NCI-H524 (cell line): ENCODE results near the gene BCL7A.
"Not testable (repeated sequence)": the region's sequence is repeated elsewhere in the genome, so short reads cannot be mapped to it uniquely, and the experiment has no call there.

ENCODE experiments used
- DNase-seq, 2 experiments: peaks; one replicate each; lab custom pipeline; 2025; lab: John Stamatoyannopoulos, UW

The BCL7A gene

GRCh38 chr12:122021822-122022392 lies at the start of gene BCL7A:
Gene BCL7A, plus strand, starts transcription at chr12:122021884. Its CDS starts 208 bp downstream, at chr12:122022092.
- DNase-seq, result peak; percentile 15 to 60

GRCh38 chr12:121974026-121974985 lies 47.4 kb upstream of the BCL7A start:
- DNase-seq, result peak in 1 of 2 experiments; percentile 34

DNA sequence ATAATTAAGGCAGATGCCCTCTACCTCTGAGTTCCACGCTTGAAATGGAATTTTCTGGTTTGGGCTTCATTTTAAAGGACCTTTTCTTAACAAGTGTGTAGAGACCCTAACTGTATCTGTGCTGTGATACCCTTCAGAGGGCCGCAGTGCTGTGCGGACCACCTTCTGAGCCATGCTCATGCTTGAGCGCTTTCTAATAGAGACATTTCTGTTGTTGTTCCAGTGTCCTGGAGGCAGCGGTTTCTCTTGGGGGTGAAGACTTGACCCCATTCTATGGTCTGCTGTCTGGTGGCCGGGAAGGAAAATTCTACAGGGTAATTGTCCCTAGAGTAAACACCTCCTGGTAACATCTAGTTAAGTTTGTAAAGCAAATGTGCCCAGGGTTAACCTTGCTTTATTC lies 46.7 kb upstream of the BCL7A start:
- no peak for DNase-seq

DNA sequence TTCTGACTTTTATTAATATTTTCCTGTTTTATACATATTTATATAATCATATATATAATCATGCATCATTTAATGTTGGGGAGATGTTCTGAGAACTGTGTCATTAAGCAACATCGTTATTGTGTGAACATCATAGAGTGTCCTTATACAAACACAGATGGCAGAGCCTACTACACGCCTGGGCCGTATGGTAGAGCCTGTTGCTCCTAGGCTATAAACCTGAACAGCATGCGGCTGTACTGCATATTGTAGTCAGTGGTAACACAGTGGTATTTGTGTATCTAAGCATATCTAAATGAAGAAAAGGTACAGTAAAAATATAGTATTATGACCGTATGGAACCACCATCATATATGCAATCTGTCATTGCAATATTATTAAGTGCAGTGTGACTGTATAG lies 44.7 kb upstream of the BCL7A start:
- peak in 1 of 2 experiments; percentile 56 for DNase-seq

GRCh38 chr12:121980191-121980891 lies 41.3 kb upstream of the BCL7A start:
- no peak for DNase-seq

DNA sequence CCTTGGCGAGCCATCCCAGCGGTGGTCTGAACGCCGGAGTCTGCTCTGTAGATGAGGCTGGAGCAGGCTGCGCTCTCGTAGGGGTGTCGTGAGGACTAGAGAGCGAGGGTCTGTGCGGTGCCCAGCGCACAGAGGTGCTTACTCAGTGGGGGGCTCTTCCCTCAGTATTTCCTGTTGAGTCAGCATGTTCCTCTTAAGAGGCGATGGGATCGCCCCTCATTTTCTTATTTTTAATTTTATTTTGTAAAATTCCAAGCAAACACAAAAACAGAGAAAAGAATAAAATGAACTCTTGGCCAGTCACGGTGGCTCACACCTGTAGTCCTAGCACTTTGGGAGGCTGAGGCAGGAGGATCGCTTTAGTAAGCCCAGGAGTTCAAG lies 40.8 kb upstream of the BCL7A start:
- DNase-seq, result no peak

- DNase-seq, result no peak
Measured at GRCh38 chr12:121981456-121981855, 40.2 kb upstream of the BCL7A start.

GRCh38 chr12:121982950-121983349 lies 38.7 kb upstream of the BCL7A start:
- no peak for DNase-seq

DNA sequence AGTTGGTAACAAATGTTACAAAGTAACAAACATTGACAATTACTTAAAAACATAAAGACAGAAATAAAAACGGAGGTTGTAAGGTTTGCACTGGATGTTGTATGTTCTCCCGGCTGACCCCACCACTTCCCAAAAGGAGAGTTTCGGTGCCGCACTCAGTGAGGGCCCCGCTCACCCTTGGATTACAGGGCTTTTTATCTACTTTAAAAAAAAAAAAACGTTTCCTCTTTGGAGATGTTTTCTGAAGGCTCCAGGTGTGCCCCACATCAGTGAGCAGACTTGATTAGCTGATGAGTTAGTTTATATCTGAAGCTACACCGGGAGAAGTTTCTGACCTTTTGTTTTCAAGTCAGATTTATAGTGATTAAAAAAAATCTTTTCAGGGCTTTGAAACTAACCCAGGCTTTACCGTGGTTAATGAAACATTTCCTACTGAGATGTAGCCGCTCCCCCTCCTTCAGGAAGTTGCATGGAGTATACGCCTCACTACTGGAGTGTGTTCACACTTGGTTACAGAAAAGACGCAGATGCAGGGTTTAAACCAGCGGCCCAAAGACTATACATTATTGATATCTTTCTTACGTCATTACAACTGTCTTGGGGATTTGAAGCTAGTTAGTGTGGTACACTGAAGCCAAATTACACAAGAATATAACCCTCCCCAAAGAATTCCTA lies 38.0 kb upstream of the BCL7A start:
- no peak for DNase-seq

- DNase-seq, result no peak
Measured at GRCh38 chr12:121986489-121987245, 35.0 kb upstream of the BCL7A start.

GRCh38 chr12:121988519-121988918 lies 33.2 kb upstream of the BCL7A start:
- DNase-seq, result not testable (repeated sequence)

- no peak for DNase-seq
Measured at GRCh38 chr12:121989276-121990113, 32.2 kb upstream of the BCL7A start.

DNA sequence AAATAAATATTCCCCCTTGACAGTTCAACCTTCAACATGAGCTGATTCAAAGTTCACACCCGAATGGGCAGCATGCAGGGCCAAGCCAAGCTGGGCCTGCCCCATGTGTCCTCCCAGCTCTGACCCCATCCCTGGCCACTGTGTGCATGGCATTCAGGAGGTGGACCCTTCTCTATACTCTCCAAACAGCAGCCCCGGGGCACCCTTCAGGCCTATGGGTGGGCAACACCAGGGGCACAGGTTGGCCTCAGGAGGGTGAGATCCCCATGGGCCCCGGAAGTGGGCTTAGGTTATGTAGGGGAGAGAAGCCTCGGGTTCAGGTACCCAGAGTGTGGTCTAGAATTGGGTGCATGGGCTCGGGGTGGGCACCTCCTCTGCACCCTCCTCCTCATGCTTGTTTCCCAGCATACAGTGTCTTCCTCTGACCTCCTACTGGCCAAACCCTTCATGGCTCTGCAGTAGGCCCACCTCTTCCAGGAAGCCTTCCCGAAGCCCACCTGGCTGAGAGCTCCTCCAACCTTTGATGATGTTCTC lies 31.5 kb upstream of the BCL7A start:
- no peak for DNase-seq

DNA sequence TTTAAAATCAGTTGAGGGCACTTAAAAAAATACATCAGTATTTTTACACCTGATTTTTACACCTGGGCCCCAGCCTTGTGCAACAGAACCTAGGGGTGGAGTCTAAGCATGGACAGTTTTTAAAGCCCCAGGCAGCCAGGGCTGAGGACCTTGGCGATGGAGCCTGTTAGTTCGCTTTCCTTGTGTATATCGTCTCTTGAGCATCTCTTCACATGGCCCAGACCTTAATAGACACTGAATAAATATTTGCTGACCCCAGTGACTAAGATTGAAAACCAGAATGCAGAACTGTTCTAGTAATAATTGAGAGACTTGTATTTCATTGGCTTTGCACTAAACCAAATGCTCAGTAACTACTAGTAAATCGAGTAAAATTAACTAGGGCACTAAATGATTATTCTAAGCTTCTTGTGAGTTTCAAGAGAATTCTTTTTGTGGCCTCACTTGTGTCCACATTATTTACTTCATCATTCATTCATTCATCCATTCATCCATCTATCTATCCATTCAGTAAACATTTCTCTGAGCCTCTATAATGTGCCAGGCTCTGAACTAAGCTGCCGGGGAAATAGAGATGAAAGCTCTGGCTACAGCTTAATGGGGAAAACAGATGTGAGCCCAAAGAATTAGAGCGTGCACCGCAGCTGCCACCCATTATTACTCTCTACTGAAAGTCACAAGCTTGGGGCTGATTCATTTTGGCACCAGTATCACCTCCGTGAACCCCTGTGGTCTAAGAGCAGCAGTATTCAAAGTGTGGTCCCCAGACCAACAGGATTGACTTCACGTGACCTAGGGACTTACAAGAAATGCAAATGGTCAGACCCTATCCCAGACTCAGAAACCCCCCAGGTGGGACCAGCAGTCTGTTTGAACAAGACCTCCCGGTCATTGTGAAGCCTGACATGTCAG lies 30.7 kb upstream of the BCL7A start:
- peak; percentile 38 to 79 for DNase-seq

- no peak for DNase-seq
Measured at GRCh38 chr12:121992059-121992879, 29.4 kb upstream of the BCL7A start.

GRCh38 chr12:121996050-121996944 lies 25.4 kb upstream of the BCL7A start:
- DNase-seq, result no peak

DNA sequence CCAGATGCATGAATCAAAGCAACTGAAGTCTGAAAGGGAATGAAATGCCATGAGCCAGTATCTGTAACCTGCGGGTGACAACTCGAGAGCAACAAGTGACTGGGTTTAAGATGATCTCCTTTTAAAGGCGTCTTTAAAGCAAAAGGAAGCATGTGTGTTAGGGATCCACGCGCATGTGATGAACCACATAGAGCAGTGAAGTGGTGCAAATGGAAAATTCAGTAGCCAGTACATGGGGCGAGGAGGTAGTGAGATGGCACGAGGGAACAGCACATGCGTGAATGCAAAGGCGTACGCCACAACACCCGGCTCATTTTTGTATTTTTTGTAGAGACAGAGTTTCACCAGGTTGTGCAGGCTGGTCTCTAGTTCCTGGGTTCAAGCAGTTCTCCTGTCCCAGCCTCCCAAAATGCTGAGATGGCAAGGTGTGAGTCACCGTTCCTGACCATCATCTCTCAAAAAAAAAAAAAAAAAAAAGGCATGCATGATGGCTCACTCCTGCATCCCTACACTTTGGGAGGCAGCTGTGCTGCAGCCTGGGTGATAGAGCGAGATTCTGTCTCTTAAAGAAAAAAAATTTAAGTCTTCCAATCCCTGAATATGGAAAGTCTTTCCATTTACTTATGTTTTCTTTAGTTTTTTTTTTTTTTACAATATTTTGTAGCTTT lies 24.6 kb upstream of the BCL7A start:
- DNase-seq, result no peak
